ENCODE data around the gene RALGPS1.

Gene RALGPS1

DNA sequence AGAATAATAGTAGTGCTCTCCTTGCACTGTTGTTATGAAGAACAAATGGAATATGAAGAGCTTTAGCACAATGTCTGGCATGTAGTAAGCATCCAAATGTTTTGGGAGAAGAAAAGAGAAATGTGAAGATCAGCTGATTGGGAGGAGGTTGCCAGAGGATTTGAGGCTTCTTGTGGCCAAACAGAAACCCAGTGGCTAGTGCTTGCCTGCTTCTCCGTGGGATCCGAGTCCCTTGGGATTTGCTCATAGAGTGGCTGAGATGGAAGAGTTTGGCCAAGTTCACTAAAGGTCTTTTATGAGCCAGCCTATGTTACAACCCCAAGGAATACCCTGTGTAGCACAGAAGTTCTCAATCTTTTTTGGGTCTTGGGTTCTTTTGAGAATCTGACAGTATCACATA lies 121.9 kb downstream of the RALGPS1 start:
- Histone ChIP-seq H3K9me3 (ENCODE audit: severe bottlenecking) (no peaks in the 10 kb centered on the region), H3K4me3 (ENCODE audit: severe bottlenecking) (no peak overlapping the region), H3K4me1 (ENCODE audit: insufficient read depth, poor library complexity, severe bottlenecking) (no peaks in the 10 kb centered on the region), H3K27ac (ENCODE audit: poor library complexity, severe bottlenecking) (no peak overlapping the region), H3K27me3 (ENCODE audit: insufficient read depth, poor library complexity, severe bottlenecking) (no peaks in the 10 kb centered on the region), H3K36me3 (ENCODE audit: low read depth) (no peaks in the 10 kb centered on the region)
- ATAC-seq (ENCODE audit: low read depth) (no peak), DNase-seq (ENCODE audit: low spot score) (no peak)
- TF ChIP-seq, protein P1, sequence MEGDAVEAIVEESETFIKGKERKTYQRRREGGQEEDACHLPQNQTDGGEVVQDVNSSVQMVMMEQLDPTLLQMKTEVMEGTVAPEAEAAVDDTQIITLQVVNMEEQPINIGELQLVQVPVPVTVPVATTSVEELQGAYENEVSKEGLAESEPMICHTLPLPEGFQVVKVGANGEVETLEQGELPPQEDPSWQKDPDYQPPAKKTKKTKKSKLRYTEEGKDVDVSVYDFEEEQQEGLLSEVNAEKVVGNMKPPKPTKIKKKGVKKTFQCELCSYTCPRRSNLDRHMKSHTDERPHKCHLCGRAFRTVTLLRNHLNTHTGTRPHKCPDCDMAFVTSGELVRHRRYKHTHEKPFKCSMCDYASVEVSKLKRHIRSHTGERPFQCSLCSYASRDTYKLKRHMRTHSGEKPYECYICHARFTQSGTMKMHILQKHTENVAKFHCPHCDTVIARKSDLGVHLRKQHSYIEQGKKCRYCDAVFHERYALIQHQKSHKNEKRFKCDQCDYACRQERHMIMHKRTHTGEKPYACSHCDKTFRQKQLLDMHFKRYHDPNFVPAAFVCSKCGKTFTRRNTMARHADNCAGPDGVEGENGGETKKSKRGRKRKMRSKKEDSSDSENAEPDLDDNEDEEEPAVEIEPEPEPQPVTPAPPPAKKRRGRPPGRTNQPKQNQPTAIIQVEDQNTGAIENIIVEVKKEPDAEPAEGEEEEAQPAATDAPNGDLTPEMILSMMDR (IDR thresholded peaks at IDR 0.05; ENCODE audit: poor library complexity, severe bottlenecking): no peak

DNA sequence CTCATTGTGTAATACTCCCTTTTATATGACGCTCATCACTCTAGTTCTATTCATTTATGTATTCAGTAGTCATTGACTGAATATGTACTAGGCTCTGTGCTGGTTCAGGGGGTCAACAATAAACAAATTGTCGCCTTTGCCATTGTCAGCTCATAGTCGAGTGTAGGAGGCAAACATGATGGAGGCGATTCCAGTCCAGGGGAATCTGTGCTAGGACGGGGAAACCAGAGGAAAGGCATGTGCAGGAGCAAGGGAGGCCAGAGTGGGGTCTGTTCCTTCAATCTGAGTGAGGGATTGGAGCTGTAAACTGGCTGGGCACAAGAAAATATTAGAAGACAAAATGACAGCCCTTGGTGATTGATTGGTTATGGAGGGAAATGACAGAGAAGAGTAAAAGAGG lies 123.9 kb downstream of the RALGPS1 start:
- H3K4me3 ChIP-seq (ENCODE audit: severe bottlenecking): no peak overlapping the region
- H3K27ac ChIP-seq (ENCODE audit: poor library complexity, severe bottlenecking): no peak overlapping the region
- TF ChIP-seq, protein P1 (IDR thresholded peaks at IDR 0.05; ENCODE audit: poor library complexity, severe bottlenecking): no peak
- DNase-seq (ENCODE audit: low spot score): no peak
- ATAC-seq (ENCODE audit: low read depth): no peak
- no peaks in the 10 kb centered on the region for H3K4me1 ChIP-seq (ENCODE audit: insufficient read depth, poor library complexity, severe bottlenecking)
- no peaks in the 10 kb centered on the region for H3K27me3 ChIP-seq (ENCODE audit: insufficient read depth, poor library complexity, severe bottlenecking)
- H3K36me3 ChIP-seq (ENCODE audit: low read depth): no peaks in the 10 kb centered on the region
- no peaks in the 10 kb centered on the region for H3K9me3 ChIP-seq (ENCODE audit: severe bottlenecking)

DNA sequence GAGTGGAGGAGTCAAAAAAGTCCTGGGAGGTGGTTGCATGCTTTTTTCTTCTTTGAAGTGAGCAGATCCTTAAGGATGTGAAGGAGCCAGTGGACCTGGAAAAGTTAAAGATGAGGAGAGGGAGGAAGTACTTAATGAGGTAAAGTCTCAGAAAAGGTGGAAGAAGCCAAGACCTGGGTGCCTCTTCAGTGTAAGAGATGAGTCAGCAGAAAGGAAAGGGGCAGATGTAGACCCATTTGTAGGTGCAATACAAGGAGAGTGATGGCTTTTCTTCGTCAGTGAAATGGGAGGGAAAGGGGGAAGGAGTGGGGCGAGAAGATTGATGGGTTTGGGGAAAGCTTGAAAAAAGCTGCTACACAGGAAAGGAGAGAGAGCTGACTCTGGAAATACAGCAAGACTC lies 124.9 kb downstream of the RALGPS1 start:
- DNase-seq (ENCODE audit: low spot score): no peak
- Histone ChIP-seq H3K27ac (ENCODE audit: poor library complexity, severe bottlenecking) (no peak overlapping the region), H3K27me3 (ENCODE audit: insufficient read depth, poor library complexity, severe bottlenecking) (no peaks in the 10 kb centered on the region), H3K36me3 (ENCODE audit: low read depth) (no peaks in the 10 kb centered on the region), H3K9me3 (ENCODE audit: severe bottlenecking) (no peaks in the 10 kb centered on the region), H3K4me1 (ENCODE audit: insufficient read depth, poor library complexity, severe bottlenecking) (no peaks in the 10 kb centered on the region), H3K4me3 (ENCODE audit: severe bottlenecking) (no peak overlapping the region)
- ATAC-seq (ENCODE audit: low read depth): no peak
- TF ChIP-seq, protein P1 (IDR thresholded peaks at IDR 0.05; ENCODE audit: poor library complexity, severe bottlenecking): no peak

DNA sequence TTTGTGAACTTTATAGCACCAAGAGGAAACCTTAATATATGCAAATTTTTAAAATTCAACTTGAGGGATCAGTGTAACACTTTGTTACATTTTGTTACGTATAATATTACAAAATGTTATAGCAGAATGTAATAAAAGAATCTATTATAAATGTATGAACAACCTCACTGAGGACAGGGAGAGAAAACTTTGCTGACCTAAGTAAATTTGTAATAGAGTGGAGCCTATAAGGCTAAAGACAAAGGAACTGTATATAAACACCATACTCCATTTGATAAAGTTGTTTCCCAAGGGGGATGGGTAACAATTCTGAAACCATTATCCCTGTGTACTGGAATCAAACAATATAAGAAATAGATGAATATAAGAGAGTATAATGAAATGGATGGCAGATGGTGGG lies 130.6 kb downstream of the RALGPS1 start:
- no peak for DNase-seq (ENCODE audit: low spot score)
- TF ChIP-seq, protein P1 (IDR thresholded peaks at IDR 0.05; ENCODE audit: poor library complexity, severe bottlenecking): no peak
- Histone ChIP-seq H3K9me3 (ENCODE audit: severe bottlenecking) (no peaks in the 10 kb centered on the region), H3K27ac (ENCODE audit: poor library complexity, severe bottlenecking) (no peak overlapping the region), H3K36me3 (ENCODE audit: low read depth) (no peaks in the 10 kb centered on the region), H3K27me3 (ENCODE audit: insufficient read depth, poor library complexity, severe bottlenecking) (no peaks in the 10 kb centered on the region), H3K4me1 (ENCODE audit: insufficient read depth, poor library complexity, severe bottlenecking) (peaks cover 14% of the 10 kb centered on the region), H3K4me3 (ENCODE audit: severe bottlenecking) (no peak overlapping the region)
- ATAC-seq (ENCODE audit: low read depth): no peak

DNA sequence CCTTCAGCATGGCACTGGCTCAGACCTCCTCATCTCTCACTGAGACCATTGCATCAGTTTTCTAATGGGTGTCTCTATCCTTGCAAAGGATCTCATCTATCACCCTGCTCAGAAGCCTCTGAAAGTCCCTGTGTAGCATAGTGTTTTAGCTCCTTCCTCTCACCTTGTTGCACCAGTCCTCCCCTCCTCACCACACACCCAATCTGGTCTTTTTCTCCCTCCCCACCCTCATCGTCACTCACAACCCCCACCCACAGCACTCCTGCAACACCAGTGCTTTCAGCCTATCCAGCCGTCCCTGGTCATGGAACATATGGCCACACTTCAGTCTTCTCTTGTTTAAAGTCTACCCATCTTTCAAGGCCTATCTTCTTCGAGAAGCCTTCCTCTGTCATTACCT lies 133.4 kb downstream of the RALGPS1 start:
- Histone ChIP-seq H3K9me3 (ENCODE audit: severe bottlenecking) (no peaks in the 10 kb centered on the region), H3K36me3 (ENCODE audit: low read depth) (no peaks in the 10 kb centered on the region), H3K27ac (ENCODE audit: poor library complexity, severe bottlenecking) (no peak overlapping the region), H3K27me3 (ENCODE audit: insufficient read depth, poor library complexity, severe bottlenecking) (no peaks in the 10 kb centered on the region), H3K4me1 (ENCODE audit: insufficient read depth, poor library complexity, severe bottlenecking) (peaks cover 14% of the 10 kb centered on the region), H3K4me3 (ENCODE audit: severe bottlenecking) (no peak overlapping the region)
- no peak for DNase-seq (ENCODE audit: low spot score)
- TF ChIP-seq, protein P1 (IDR thresholded peaks at IDR 0.05; ENCODE audit: poor library complexity, severe bottlenecking): no peak
- no peak for ATAC-seq (ENCODE audit: low read depth)
